ENCODE results near the gene TMEM225B. TPM values are rescaled to one million over a fixed set of nuclear protein-coding genes. Genes with fewer than 3 reads are reported as not detected.

Gene TMEM225B
- total and polyA plus RNA-seq, 2 experiments from 2014 or later = 0.24 TPM; not detected in 1

- Histone ChIP-seq H2AFZ (peak within 1 kb of the TSS; percentile 93), H4K20me1 (ENCODE audit: insufficient read depth) (no peaks in the 10 kb centered on the region), H3K9me3 (ENCODE audit: low read depth) (no peaks in the 10 kb centered on the region), H3K4me3 (peak within 1 kb of the TSS; percentile 96), H3K9me2 (ENCODE audit: insufficient read depth) (no peaks in the 10 kb centered on the region), H3K27me3 (replicated peaks; ENCODE audit: insufficient read depth) (no peaks in the 10 kb centered on the region), H3K79me2 (ENCODE audit: insufficient read depth) (peaks cover 74% of the 10 kb centered on the region), H3F3A (ENCODE audit: insufficient read depth) (peaks cover 43% of the 10 kb centered on the region), H3K36me3 (ENCODE audit: low read depth) (peaks cover 25% of the 10 kb centered on the region), H3K4me1 (ENCODE audit: insufficient read depth) (peaks cover 41% of the 10 kb centered on the region), H3K9ac (peak within 1 kb of the TSS; percentile 98), H3K4me2 (ENCODE audit: unreplicated experiment) (peak within 1 kb of the TSS; percentile 84), H3K27ac (peak within 1 kb of the TSS; percentile 96)
- 1 to 2% methylated on average over 66 to 73 of the region's 73 CpGs for WGBS, 2 experiments (ENCODE audit: low coverage in 1 of 2, low lambda C conversion rate in 2 of 2, missing lambda C conversion rate in 2 of 2)
- in situ Hi-C loops (cut with MboI) = no loop called here
- TF ChIP-seq EZH2 (IDR thresholded peaks at IDR 0.05; ENCODE audit: insufficient read depth, poor library complexity, severe bottlenecking) (no peak), EZH2phosphoT487 (IDR thresholded peaks at IDR 0.05; ENCODE audit: insufficient read depth, low read depth) (no peak)
- DNase-seq = peak; percentile 88
These were observed 39.5 kb upstream of the TMEM225B start, which contains the start of gene ZNF655 for GRCh38 chr7:99558306-99559174. Gene ZNF655 (plus strand): TSS chr7:99558642. CDS start chr7:99560560, 1,918 bp downstream.

- no peaks in the 10 kb centered on the region for H3K9me3 ChIP-seq (ENCODE audit: low read depth)
- in situ Hi-C loops (cut with MboI) = no loop called here
- no peak for TF ChIP-seq EZH2phosphoT487 (IDR thresholded peaks at IDR 0.05; ENCODE audit: insufficient read depth, low read depth)
- no peak for TF ChIP-seq EZH2 (IDR thresholded peaks at IDR 0.05; ENCODE audit: insufficient read depth, poor library complexity, severe bottlenecking)
- H4K20me1 ChIP-seq (ENCODE audit: insufficient read depth) = no peaks in the 10 kb centered on the region
- peaks cover 51% of the 10 kb centered on the region for H3F3A ChIP-seq (ENCODE audit: insufficient read depth)
- H3K27me3 ChIP-seq (replicated peaks; ENCODE audit: insufficient read depth) = no peaks in the 10 kb centered on the region
- peak overlapping the region; percentile 93 for H2AFZ ChIP-seq
- peak overlapping the region; percentile 84 for H3K4me2 ChIP-seq (ENCODE audit: unreplicated experiment)
- H3K36me3 ChIP-seq (ENCODE audit: low read depth) = peaks cover 31% of the 10 kb centered on the region
- peak overlapping the region; percentile 96 for H3K27ac ChIP-seq
- peaks cover 71% of the 10 kb centered on the region for H3K79me2 ChIP-seq (ENCODE audit: insufficient read depth)
- 15 to 23% methylated on average over 26 to 31 of the region's 31 CpGs for WGBS, 2 experiments (ENCODE audit: low coverage in 1 of 2, low lambda C conversion rate in 2 of 2, missing lambda C conversion rate in 2 of 2)
- H3K4me1 ChIP-seq (ENCODE audit: insufficient read depth) = peaks cover 49% of the 10 kb centered on the region
- peak overlapping the region; percentile 98 for H3K9ac ChIP-seq
- H3K9me2 ChIP-seq (ENCODE audit: insufficient read depth) = no peaks in the 10 kb centered on the region
- DNase-seq = peak; percentile 58
- peak overlapping the region; percentile 96 for H3K4me3 ChIP-seq
These were observed 38.7 kb upstream of the TMEM225B start for GRCh38 chr7:99559175-99559915.

GRCh38 chr7:99560834-99561736 lies 37.0 kb upstream of the TMEM225B start:
- Histone ChIP-seq H3K4me1 (ENCODE audit: insufficient read depth) (peaks cover 56% of the 10 kb centered on the region), H3K27ac (peak overlapping the region; percentile 96; the same call in 1 of the 2 replicates), H3K79me2 (ENCODE audit: insufficient read depth) (peaks cover 80% of the 10 kb centered on the region), H3K36me3 (ENCODE audit: low read depth) (peaks cover 46% of the 10 kb centered on the region), H3K9me3 (ENCODE audit: low read depth) (no peaks in the 10 kb centered on the region), H3K9ac (peak overlapping the region; percentile 17; the same call in 1 of the 2 replicates), H3F3A (ENCODE audit: insufficient read depth) (peaks cover 65% of the 10 kb centered on the region), H3K27me3 (replicated peaks; ENCODE audit: insufficient read depth) (no peaks in the 10 kb centered on the region), H3K4me3 (0 out of 2 replicates have a peak overlapping the region, but pooled peaks have one; percentile 96), H3K4me2 (ENCODE audit: unreplicated experiment) (no peak overlapping the region), H4K20me1 (ENCODE audit: insufficient read depth) (no peaks in the 10 kb centered on the region), H3K9me2 (ENCODE audit: insufficient read depth) (no peaks in the 10 kb centered on the region), H2AFZ (no peak overlapping the region)
- in situ Hi-C loops (cut with MboI) = no loop called here
- no peak for TF ChIP-seq EZH2 (IDR thresholded peaks at IDR 0.05; ENCODE audit: insufficient read depth, poor library complexity, severe bottlenecking)
- no peak for TF ChIP-seq EZH2phosphoT487 (IDR thresholded peaks at IDR 0.05; ENCODE audit: insufficient read depth, low read depth)
- 88 to 90% methylated on average over 7 of the region's 7 CpGs for WGBS, 2 experiments (ENCODE audit: low coverage in 1 of 2, low lambda C conversion rate in 2 of 2, missing lambda C conversion rate in 2 of 2)
- no peak for DNase-seq
